HPDE6-E6E7 (cell line): ENCODE data around the gene WDR48.

ENCODE experiments used
- DNase-seq: peaks from one replicate; pipeline ENCODE4 v3.0.0; 2011; ENCODE audit warnings: missing footprints; ENCODE audit errors: extremely low spot score

WDR48 gene

GRCh38 chr3:39102504-39103323 lies 50.9 kb downstream of the WDR48 start:
- DNase-seq = no peak

- DNase-seq = no peak
Measured at GRCh38 chr3:39103324-39103693, 51.5 kb downstream of the WDR48 start.

- DNase-seq = no peak
Measured at GRCh38 chr3:39103791-39104552, 52.2 kb downstream of the WDR48 start.

DNA sequence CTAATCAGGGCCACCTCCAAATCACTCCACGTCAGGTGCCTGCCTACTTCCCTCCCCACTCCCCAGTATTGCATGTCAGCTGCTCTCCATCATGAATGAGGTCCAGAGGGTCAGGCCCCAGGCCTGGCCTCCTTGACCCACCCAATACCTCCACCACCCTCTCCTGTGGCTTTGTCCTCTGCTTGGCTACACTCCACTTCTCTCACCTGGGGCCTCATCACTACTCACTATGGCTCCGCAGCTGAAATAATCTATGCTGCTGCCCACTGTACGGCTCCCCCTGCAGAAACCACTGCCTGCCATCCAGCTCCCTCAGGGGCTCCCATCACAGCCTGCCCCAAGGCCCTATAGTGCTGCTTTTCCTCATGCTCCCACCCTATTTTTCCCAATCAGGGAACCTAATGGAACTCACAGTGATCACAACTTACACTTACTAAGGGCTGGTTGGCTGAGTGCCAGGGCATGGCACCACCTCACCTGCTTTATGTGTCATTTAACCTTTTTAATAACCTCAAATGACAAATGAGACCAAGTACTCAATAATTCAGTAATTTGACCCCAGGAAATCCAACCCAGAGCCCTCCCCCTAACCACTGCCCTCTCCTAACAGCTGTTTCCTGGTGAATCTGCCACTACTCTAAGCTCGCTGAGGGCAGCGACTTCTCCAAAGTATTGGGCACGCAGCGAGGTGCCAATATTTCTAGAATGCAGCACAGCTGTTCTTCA lies 53.3 kb downstream of the WDR48 start:
- DNase-seq = no peak

GRCh38 chr3:39105687-39106063 lies 53.9 kb downstream of the WDR48 start:
- DNase-seq = no peak

- DNase-seq = no peak
Measured at GRCh38 chr3:39106281-39106811, 54.5 kb downstream of the WDR48 start.

DNA sequence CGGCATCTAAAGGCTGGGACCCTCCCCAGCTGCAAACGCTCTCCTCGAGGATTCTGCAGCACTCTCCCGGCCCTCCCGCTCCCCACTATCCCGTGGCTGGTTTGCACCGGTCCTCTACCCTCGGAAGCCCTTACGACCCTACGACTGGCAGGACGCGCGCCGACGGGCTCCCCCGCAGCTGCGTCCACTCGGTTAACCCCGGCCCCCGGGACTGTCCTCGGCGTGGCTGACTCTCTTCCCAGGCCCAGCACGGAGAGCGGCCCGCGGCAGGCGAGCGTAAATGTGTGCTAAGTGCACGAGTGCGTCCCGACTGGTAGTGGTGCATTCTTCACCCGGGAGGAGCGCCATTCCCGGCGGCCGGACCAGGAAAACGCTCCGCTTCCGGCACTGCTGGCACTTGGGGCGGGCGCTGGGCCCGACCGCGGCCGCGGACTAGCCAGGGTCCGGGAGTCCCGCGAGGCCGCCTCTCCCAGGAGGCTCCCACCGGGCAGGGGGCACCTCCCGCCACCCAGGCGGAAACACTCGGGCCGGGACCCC lies 55.1 kb downstream of the WDR48 start:
- DNase-seq = no peak

GRCh38 chr3:39107388-39108199 lies 55.8 kb downstream of the WDR48 start, which contains the start of the genes GORASP1 and TTC21A:
TSS of gene GORASP1 (minus strand) at chr3:39107627. CDS start at chr3:39107541, 86 bp downstream.
TSS of gene TTC21A (plus strand) at chr3:39107680. CDS start at chr3:39107838, 158 bp downstream.
- peak; percentile 45 for DNase-seq

GRCh38 chr3:39108200-39108710 lies 56.4 kb downstream of the WDR48 start:
- no peak for DNase-seq

GRCh38 chr3:39109086-39109485 lies 57.3 kb downstream of the WDR48 start:
- DNase-seq = no peak

DNA sequence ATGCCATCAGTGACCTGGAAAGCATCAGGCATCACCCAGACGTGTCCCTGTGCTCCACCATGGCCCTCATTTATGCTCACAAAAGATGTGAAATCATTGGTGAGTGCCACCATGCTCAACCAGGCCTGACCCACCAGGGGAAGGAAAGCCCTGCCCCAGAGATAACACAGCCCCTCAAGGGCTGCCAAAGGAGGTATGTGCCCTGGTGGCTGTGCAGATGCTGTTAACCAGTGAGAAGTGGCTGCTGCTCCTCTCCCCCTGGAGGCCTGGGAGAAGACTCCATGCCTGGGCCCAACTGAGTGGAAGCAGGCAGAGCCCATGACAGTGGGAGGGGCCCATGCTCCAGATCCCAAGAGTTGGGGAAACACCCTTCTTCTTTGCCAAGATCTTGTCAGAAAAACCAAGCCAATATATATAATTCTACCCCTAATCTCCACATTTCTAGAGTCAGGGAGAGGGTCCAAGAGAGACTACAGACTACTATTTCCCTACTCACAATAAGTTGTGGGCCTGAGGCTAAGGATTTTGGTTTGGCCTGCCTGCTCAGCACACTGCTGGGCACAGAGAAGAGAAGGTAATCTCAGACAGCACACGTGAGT lies 58.3 kb downstream of the WDR48 start:
- DNase-seq = no peak

DNA sequence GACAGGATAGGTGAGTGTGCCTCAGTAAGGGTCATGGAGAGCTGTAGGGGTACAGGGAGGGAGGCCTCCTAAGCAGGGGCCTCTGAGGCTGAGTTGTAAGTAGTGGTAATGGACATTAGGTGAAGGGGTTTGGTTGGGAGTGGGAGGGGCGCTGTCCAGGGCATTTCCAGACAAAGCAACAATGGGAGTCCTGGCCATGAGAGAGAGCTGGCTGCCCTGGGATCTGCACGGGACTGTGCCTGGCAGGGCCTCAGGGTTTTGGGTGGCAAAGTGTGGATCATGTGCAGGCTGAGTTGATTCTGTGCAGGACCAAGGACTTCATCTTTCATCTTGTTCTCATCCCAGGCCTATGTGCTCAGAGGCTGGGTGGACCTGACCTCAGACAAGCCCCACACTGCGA lies 60.3 kb downstream of the WDR48 start:
- no peak for DNase-seq

DNA sequence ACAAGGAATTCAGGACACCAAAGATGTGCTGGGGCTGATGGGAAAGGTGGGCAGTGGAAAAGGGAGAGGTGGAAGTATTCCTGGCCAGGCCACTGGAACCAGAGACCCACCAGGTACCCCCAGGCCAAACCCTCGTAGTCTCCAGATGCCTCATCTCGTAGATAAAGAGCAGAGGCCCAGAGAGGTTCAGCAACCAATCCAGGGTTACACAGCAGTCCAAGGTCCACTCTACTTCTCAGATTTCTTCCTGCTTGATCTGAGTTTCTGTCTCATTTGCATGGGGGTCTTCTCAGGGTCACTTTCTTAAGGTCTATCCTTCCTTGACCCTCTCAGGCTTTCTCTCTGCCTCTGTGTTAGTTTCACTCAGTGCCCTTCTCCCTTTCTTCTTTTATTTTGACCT lies 60.7 kb downstream of the WDR48 start:
- no peak for DNase-seq

DNA sequence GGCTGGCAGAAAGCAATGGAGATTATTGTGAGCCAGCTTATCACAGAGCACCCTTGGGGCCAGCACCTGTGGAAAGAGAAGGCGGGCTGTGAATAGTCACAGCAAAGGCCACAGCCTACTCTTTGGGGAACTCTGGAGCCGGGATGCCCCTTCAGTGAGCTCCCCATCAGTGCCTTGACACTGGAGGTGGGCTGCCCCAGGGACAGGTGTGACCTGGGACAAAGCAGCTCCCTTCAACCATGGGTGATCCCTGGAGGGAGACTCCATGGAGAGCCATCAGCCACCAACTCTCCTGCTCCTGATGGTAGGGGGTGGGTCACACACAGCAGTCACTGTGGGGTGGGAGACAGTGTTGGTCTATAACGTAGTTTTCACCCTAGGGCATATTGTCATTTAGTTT lies 61.5 kb downstream of the WDR48 start:
- no peak for DNase-seq

DNA sequence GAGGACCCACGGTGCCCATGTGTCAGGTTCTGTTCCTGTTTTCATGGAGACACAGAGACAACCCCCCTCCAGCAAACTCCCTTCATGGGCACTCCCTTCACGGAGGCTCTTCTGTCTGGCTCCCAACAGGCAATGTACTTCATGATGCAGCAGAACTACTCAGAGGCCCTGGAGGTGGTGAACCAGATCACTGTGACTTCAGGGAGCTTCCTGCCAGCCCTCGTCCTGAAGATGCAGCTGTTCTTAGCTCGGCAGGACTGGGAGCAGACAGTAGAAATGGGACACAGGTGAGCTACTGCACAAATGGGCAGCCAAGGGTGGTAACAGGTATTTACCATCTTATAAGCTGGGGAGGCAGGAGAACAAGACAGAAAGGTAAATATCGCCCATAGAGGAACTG lies 62.6 kb downstream of the WDR48 start:
- DNase-seq = no peak

GRCh38 chr3:39115870-39116269 lies 64.1 kb downstream of the WDR48 start:
- DNase-seq = no peak

GRCh38 chr3:39118079-39118478 lies 66.3 kb downstream of the WDR48 start:
- DNase-seq = no peak

- no peak for DNase-seq
Measured at GRCh38 chr3:39118931-39119660, 67.3 kb downstream of the WDR48 start.

GRCh38 chr3:39121621-39122020 lies 69.8 kb downstream of the WDR48 start:
- no peak for DNase-seq

DNA sequence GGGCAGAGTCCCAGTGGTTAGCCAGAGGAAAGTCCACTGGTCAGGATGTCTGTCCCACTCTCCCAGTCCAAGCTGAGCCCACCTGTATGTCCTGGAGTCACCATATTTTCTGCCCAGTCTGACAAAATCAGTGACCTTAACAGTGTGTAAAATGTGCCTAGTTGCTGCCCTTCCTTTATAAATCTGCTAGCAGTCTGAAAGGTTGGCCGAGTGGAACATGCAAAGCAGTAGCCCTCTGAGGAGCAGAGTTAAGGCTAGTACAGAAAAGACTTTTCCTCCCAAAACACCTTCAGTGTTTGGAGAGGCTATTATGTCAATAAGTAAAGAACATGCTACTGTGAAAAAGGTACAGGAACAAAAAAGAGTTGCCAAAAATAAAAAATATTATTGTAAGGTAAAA lies 71.0 kb downstream of the WDR48 start:
- DNase-seq = no peak
